Measurements from ENCODE around the gene LILRB2.
A peak's percentile ranks its signal among the peaks of the same experiment; 100 is the strongest.
"Not testable (repeated sequence)": the region's sequence is repeated elsewhere in the genome, so short reads cannot be mapped to it uniquely, and the experiment has no call there.

Gene LILRB2

DNA sequence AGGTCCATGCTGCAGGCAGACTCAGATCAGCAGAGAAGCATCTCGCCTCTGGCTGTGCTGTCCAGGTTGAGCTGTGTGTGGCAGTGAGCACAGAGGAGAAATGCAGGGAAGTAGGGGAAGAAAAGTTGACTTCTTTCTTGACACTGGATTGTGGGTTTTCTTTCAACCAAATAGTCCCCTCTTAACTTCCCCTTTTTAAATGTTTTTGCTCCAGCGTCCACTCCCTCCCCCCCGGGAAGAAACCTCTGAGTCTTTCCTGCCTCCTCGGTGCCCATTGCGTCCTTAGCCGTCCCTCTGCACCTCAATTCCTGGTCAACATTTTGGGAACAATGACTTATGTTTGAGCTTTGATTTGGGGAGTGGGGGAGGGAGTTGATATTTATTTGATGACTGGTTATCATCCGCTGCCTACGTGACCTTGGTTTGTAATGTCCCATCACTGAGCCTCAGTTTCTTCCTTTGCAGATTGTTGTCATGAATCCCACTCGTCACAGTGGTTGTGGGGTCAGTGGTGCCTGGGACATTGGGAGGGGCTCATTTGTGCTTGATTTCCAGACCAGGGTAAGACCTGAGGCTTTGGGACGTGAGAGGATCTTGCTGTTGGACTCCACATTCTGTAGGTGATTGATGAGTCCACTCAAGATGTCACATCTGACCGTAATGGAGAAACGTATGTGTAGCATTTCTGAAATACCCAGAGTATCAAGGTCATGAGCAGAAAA is at the start of gene LILRB2:
Gene LILRB2, minus strand, starts transcription at position 104 of the 722 bp plus-strand sequence. CDS start 614 bp downstream, outside the sequence.
- DNase-seq (ENCODE audit: low read depth in 1 of 2, low spot score in 1 of 2), result no peak

DNA sequence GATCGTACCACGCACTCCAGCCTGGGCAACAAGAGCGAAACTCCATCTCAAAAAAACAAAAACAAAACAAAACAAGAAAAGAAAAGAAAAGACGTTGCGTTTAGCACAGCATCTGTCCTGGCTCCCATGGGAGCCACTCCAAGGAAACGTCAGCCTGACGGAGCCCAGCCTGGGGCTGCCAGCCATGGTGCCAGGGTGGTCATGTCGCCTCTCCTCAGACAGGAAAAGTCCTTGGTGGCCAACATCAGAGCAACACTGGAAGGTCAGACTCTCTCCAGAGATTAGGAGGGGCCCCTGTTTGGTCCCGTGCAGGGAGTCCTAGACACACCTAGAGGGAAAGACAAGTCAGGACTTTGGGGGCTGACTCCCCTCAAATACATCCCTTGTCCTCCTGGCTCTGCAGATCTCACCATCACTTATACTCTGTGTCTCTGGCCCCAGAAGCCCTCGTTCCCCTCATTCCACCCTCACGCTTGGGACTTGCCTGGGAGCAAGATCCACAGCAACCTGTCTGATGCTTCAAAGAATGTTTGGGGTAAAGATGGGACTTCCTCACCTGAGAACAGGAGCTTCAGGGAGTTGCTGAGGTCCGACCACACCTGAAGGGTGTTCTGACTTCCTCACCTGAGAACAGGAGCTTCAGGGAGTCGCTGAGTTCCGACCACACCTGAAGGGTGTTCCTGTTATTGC is 48.7 kb upstream of the LILRB2 start:
- no peak for DNase-seq (ENCODE audit: low read depth in 1 of 2, low spot score in 1 of 2)

DNA sequence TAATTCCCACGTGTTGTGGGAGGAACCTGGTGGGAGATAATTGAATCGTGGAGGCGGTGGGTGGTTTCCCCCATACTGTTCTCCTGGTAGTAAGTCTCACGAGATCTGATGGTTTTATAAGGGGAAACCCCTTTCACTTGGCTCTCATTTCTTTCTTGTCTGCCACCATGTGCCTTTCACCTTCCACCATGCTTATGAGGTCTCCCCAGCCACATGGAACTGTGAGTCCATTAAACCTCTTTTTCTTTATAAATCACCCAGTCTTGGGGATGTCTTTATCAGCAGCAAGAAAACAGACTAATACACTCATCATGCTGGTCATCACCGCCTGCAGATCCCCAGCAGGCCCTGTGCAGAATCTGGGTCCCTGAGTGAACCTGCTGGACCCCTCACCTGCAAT is 47.9 kb upstream of the LILRB2 start:
- not testable (repeated sequence) for DNase-seq (ENCODE audit: low read depth in 1 of 2, low spot score in 1 of 2)

DNA sequence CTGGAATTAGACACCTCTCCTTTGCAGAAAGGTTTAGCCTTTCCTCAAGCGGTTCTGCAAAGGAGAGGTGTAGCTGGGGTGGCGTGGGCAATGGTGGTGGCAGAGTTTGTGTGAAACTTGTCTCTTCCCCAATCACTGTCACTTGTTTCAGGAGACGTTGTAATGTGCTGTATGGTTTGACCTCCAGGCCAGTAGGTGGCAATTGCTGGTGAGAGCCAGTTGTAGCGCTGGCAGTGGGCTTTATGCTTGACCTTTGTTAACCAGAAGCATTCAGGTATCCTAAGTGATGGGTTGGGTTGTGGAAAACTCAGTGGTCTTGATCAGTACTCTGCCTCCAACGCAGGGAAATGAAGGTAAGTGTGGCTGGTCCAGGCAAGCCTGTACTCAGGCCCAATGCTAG is 44.7 kb upstream of the LILRB2 start:
- no peak for DNase-seq (ENCODE audit: low read depth in 1 of 2, low spot score in 1 of 2)

DNA sequence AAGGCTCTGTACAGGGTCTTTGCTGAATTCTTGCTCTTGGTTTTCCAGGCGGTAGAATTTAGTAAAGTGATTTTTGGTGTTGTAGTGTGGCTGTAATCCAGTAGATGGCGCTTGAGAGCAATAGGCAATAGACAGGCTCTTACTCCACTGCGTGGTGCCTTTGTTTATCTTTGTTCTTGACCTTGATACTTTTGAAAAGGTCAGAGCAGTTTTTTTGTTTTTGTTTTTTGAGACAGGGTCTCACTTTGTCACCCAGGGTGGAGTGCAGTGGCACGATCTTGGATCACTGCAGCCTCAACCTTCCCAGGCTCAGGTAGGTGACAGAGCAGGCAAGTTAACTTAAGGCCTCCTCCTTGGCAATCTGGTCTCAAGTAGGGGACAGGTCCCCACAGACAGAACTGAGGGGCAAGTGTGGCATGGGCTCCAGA is 44.3 kb upstream of the LILRB2 start:
- peak in 1 of 2 donors; percentile 17 for DNase-seq (ENCODE audit: low read depth in 1 of 2, low spot score in 1 of 2)

DNA sequence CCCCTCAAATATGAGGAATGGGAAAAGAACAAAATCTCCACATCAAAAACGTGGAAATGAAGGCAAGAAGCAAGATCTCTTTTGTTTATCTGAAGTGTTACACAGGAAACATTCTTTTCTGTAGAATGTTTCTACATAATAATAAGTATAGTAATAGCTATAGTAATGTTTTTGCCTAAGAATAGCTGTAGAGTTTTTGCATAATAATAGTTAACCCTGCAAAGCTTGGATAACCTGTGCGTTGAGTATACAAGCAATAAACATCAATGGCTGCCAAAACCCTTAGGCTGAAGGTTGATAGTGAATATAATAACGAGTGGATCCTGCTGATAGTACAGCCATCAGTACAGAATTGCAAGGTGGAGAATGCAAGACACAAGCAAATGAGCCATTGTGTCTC is 43.2 kb upstream of the LILRB2 start:
- no peak for DNase-seq (ENCODE audit: low read depth in 1 of 2, low spot score in 1 of 2)

DNA sequence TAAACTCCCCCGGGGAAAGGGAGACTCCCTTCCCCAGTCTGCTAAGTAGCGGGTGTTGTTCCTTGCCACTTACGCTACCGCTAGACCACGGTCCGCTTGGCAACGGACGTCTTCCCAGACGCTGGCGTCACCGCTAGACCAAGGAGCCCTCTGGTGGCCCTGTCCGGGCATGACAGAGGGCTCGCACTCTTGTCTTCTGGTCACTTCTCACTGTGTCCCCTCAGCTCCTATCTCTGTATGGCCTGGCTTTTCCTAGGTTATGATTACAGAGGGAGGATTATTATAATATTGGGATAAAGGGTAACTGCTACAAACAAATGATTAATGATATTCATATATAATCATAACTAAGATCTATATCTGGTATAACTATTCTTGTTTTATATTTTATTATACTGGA is 42.0 kb upstream of the LILRB2 start:
- not testable (repeated sequence) for DNase-seq (ENCODE audit: low read depth in 1 of 2, low spot score in 1 of 2)

DNA sequence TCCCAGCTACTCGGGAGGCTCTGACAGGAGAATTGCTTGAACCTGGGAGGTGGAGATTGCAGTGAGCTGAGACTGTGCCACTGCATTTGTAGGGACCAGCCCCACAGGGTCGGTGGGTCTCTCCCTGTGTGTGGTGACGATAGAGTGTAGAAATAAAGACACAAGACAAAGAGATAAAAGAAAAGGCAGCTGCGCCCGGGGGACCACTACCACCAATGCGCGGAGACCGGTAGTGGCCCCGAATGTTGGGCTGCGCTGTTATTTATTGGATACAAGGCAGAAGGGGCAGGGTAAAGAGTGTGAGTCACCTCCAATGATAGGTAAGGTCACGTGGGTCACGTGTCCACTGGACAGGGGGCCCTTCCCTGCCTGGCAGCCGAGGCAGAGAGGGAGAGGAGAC is 41.4 kb upstream of the LILRB2 start:
- DNase-seq (ENCODE audit: low read depth in 1 of 2, low spot score in 1 of 2), result not testable (repeated sequence)

DNA sequence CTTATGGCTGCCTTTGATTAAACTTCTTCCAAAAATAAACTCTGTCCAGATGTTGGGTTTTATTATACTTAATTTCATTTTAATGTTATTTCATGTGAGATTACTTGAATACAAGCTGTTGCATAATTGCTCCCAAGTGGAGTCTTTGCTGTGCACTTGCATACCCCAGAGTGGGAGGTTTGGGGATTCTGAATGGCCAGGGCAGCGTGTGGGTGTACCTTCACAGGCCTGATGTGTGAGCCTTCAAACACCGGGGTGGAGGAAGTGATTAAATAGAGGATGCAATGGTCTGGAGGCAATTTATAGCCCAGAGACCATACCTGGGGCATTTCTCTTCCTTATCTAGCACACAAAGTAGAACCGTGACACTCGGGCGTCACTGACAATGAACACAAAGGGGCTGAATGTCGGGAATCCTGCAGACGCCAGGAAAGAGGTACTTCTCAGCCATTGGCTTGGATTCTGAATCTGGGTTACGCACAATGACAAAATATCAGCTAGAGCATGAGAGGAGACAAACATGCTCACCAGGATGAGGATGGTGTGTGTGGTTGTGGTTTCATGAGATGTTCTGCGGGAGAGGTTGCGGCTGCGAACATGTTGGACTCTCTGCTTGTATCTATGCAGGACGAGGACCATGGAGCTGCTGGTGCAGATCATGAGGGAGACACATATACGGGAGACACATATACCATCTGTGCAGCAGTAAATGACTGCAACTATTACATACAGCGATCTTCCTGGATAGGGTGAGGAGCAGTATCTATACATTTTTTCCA is 39.2 kb upstream of the LILRB2 start:
- no peak for DNase-seq (ENCODE audit: low read depth in 1 of 2, low spot score in 1 of 2)

DNA sequence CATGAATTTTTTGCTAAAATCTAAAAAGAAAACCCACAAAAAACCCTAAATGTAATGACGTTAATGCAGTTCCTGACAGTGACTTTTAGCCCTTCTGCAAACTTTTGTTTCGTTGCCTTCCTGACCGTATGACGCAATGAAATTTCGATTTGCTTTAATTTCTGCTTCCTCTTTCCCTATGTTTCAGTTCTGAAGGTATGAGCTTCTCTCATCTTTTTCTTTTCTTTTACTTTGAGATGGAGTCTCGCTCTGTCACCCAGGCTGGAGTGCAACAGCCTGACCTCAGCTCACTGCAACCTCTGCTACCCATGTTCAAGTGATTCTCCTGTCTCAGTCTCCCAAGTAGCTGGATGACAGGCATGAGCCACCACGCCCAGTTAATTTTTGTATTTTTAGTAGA is 38.1 kb upstream of the LILRB2 start:
- DNase-seq (ENCODE audit: low read depth in 1 of 2, low spot score in 1 of 2), result no peak

DNA sequence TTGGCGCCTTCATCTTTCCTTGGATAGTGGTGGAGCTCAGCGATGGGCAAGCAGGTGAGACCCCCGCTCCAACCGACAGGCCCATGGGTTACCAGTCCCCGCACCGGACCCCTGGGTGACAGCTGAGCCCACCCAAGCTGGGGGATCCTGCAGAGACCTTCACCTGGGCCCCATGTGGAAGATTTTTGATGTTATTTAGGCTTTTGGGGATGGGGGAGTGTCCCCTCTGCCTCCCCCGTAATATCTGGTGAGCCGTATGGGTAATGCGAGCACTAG is 37.0 kb upstream of the LILRB2 start:
- no peak for DNase-seq (ENCODE audit: low read depth in 1 of 2, low spot score in 1 of 2)

DNA sequence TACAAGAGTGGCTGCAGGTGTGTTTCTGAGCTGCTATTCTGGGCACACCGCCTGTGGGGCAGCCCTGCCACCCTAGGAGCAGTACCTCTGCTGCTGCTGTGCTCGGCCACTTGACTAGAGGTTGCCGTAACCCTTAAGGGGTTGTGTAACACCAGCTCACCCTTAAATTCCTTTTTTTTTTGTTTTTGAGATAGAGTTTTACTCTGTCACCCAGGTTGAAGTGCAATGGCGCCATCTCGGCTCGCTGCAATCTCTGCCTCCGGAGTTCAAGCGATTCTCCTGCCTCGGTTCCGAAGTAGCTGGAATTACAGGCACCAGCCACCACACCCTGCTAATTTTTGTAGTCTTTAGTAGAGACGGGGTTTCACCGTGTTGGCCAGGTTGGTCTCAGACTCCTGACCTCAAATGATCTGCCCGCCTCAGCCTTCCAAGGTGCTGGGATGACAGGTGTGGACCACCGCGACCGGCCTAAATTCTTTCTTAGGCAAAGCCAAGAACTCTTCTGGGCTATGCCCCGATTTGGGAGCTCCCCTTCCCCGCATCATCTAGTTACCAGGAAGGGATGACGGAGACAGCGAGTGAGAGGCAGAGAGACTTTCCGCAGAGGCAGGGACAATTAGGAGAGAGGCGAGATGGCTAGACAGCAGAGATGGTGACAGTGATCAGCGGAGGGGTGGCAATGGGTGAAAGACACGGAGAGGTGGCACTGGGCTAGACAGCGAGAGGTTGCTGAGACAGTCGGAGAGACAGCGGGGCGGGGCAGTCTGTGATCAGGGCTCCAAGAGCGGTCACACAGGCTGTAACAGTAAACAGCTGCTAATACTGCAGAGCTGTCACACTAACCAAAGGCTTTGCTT is 36.4 kb upstream of the LILRB2 start:
- no peak for DNase-seq (ENCODE audit: low read depth in 1 of 2, low spot score in 1 of 2)

DNA sequence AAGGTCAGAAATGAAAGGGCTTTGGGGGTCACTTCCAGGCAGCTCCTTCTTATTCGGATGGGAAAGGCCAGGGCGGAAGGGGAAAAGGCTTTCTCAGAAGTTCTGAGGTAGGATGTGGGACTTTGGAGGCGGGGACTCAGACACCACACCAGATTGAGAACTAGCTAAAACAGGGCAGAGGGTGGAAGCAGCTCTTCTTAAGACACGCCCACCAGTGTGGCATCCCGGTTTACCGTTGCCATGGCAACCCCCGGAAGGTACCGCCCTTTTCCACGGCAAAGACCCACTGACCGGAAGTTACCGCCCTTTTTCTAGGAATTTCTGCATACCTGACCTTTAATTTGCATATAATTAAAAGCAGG is 35.8 kb upstream of the LILRB2 start:
- no peak for DNase-seq (ENCODE audit: low read depth in 1 of 2, low spot score in 1 of 2)

DNA sequence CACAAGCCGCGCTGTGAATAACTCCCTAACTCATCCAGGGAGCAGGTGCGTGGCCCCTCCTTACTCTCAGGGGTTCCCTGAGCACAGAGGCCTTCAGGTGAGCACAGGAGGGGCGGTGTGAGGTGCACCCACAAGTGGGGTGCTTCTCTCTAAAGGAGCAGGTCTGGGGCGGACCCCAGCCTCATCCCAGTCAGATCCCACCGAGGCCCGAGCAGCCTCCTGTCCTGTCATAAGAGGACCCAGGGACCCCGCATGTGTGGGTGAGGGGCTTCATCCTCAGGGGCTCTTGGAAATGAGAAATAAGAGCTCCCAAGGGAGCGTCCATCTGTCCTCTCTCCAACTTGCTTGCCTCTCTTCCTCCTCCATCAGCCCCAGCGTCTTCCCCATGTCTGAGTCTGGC is 35.0 kb upstream of the LILRB2 start:
- no peak for DNase-seq (ENCODE audit: low read depth in 1 of 2, low spot score in 1 of 2)

DNA sequence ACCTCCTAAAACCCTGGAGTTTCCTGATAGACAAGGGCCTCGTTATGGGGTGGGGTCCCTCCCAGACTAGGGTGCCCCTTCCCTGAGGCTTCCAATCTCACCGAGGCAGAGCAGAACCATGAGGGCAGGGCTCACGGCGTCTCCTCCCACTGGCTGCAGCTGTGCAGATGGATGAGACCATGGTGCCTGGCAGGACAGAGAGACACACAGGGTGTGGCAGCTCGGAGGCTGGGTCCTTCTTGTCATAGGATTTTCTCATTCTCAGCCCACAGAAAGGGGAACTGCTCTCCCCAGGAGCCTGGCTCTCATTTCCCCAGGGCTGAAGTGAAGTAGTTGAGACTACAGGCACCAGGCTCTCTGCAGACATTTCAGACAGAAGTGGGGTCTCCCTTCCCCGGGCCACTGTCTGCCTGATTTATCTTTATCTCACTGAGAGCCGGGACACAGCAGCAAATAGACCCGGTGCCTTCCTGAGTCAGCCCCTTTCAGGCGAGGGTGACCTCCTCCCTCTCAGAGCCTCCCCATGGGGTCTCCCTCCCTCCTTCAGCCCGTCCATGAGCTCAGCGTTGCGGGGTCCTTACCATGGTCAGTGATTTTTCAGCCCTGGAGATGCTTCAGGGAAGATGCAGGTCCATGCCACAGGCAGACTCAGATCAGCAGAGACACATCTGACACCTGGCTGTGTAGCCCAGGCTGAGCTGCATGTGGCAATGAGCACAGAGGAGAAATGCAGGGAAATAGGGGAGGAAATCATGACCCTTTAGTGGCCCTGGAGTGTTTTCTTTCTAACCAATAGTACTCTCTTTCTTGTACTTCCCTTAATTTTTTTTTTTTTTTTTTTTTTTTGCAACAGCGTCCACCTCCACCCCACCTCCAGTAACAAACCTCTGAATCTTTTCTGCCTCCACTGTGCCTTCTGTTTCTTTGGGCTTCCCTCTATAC is 31.8 kb upstream of the LILRB2 start, which contains the start of gene LILRA5:
Gene LILRA5, minus strand, starts transcription at position 731 of the 942 bp plus-strand sequence. Its CDS starts 147 bp downstream, at position 584.
- no peak for DNase-seq (ENCODE audit: low read depth in 1 of 2, low spot score in 1 of 2)

DNA sequence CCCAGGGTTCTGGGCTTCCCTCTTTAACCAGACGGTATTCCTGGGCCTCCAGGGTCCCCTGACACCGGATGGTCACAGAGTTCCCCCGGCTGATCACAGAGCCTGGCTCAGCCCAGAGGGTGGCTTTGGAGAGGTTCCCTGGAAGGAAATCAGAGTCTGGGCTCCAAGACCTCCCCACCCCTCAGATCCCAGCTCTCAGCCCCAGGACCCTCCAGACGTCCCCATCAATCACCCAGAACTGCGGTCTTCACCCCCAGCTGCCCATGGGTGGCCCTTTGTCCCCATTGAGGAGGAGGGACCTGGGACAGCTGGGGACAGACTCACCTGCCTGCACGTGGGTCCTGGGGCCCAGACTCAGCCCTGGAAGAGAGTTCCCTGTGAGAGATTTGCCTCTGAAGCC is 31.1 kb upstream of the LILRB2 start:
- DNase-seq (ENCODE audit: low read depth in 1 of 2, low spot score in 1 of 2), result no peak

DNA sequence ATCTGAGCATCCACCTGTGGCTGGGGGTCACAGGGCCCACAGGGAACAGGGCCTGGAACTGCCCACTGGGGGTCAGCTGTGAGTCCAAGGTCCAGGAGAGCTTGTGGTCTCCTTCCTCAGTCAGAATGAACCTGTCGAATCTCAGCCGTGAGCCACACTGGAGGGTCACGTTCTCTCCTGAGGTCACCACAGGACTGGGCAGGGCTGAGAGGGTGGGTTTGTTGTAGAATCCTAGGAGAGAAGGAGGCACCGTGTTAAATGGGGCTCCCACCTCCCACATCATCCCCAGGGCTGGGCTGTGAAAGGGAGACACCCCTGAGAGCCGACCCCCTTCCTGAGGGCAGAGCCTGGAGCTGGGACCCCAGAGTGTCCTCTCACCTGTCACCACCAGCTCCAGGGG is 30.6 kb upstream of the LILRB2 start:
- no peak for DNase-seq (ENCODE audit: low read depth in 1 of 2, low spot score in 1 of 2)

DNA sequence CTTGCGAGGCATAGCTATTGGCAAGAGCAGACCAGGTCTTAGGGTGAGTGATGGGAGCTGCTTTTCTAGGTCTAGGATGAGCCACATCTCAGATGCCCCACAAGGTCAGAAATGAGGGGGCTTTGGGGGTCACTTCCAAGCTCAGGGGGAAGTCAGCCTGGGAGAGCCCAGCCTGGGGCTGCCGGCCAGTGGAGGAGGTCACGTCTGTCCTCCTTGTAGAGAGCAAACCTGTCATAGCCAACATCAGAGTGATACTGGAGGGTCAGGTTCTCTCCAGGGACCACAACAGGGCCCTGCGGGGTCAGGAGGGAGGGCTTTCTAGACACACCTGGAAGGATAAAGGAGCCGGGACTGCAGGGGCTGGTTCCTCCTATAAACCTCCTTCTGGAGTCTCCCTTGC is 29.6 kb upstream of the LILRB2 start:
- DNase-seq (ENCODE audit: low read depth in 1 of 2, low spot score in 1 of 2), result no peak

DNA sequence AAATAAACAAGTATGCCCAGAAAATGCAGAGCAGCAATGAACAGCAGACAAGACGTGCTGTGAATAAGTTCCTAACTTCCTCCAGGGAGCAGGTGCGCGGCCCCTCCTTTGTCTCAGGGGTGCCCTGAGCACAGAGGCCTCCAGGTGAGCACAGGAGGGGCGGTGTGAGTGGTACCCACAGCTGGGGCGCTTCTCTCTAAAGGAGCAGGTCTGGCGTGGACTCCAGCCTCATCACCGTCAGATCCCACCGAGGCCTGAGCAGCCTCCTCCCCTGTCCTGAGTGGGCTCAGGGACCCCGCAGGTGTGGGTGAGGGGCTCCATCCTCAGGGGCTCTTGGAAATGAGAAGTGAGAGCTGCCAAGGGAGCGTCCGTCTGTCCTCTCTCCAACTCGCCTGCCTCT is 28.9 kb upstream of the LILRB2 start:
- no peak for DNase-seq (ENCODE audit: low read depth in 1 of 2, low spot score in 1 of 2)

DNA sequence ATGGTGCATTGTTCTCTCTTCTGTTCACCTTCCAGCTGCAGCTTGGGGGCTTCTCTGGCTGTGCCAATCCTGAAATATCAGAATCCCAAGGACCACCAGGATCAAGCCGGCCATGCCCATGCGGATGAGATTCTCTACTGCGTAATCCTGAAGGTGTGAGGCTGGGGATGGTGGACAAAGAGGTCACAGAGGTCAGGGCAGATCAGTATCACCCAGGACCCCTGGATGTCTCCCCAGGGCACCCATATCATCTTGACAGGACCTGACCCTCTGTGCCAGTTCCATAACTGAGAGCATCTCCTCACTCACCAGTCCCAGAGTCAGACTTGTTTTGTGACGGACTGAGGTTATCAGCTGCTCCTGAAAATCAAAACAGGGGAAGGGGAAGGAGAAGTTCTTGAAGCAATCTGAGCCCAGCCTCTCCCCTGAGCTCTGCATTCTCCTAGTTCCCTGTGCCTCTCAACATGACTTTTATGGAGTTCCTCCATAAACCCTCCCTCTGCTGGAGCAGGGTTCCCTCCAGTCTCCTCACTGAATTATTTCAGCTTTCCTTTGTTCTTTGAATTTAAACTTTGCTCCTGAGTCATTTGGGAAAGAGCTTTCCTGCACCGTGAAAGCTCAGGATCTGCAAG is 26.6 kb upstream of the LILRB2 start:
- no peak for DNase-seq (ENCODE audit: low read depth in 1 of 2, low spot score in 1 of 2)

All from activated T-helper 1 cell treated with anti-CD3 and anti-CD28 coated beads, Interleukin-2, amount 50 U/mL, for 16 hours (primary cell).